22Rv1 (cell line): Measurements from ENCODE around the gene CLEC9A.

ENCODE experiments used
- CTCF ChIP-seq: fragments of 450-650 bp; IDR thresholded peaks from 2 replicates; pipeline ENCODE4 v1.5.1; 2017; ENCODE audit warnings: mild to moderate bottlenecking
- ZFX ChIP-seq: fragments of 450-650 bp; IDR thresholded peaks from 2 replicates; pipeline ENCODE4 v1.6.1; 2017; ENCODE audit warnings: antibody characterized with exemption, borderline replicate concordance

- TF ChIP-seq CTCF: no peak
- TF ChIP-seq ZFX: no peak
Observed at GRCh38 chr12:10042167-10042566, 11.7 kb downstream of the CLEC9A start.
